SU-DHL-6 (cell line): ENCODE data around the gene SHQ1.

ENCODE experiments used
- EZH2phosphoT487 ChIP-seq: fragments of 200-600 bp; sonication (generic), shearing (Covaris generic); conservative IDR thresholded peaks from 2 replicates; pipeline ENCODE4 v1.6.1; 2018; ENCODE audit warnings: mild to moderate bottlenecking, antibody characterized with exemption, low read length, moderate library complexity, mixed read lengths
- TF ChIP-seq, protein P1 (sequence below): fragments of 200-600 bp; sonication (generic); IDR thresholded peaks from one replicate; pipeline ENCODE4 v1.5.1; 2017; ENCODE audit warnings: antibody characterized with exemption, mild to moderate bottlenecking, low read length, moderate library complexity; ENCODE audit not compliant: insufficient read depth, poor library complexity, severe bottlenecking

DNA sequence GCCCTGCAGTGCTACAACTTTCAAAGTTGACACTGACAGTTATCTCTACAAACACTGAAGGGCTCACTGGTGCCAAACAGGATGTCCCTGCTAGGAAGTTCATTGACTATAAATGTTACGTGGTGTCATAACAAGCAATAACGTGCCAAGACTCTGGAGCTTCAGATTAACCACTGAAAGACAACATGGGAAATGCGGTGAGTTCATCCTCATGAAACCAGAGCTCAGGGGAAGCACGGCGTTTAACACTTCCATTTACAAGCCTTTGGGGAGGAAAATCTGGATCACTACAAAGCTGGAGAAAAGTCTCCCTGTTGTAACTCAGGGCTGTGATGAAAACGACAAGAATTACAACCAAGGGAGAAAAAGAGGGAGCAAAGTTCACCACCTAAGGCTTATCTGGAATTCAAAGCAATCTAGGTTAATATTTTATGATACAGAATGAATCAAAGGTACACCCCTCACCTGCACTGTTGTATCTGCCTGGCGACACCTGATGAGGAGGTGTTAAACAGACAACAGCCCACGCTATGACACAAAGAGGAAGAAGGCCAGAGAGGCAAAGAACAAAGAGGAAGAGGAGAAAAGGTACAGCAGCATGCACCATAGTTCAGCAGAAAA is 27.0 kb downstream of the SHQ1 start:
- TF ChIP-seq, protein P1, sequence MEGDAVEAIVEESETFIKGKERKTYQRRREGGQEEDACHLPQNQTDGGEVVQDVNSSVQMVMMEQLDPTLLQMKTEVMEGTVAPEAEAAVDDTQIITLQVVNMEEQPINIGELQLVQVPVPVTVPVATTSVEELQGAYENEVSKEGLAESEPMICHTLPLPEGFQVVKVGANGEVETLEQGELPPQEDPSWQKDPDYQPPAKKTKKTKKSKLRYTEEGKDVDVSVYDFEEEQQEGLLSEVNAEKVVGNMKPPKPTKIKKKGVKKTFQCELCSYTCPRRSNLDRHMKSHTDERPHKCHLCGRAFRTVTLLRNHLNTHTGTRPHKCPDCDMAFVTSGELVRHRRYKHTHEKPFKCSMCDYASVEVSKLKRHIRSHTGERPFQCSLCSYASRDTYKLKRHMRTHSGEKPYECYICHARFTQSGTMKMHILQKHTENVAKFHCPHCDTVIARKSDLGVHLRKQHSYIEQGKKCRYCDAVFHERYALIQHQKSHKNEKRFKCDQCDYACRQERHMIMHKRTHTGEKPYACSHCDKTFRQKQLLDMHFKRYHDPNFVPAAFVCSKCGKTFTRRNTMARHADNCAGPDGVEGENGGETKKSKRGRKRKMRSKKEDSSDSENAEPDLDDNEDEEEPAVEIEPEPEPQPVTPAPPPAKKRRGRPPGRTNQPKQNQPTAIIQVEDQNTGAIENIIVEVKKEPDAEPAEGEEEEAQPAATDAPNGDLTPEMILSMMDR, result no peak
- no peak for TF ChIP-seq EZH2phosphoT487
